AML-193 (cell line): ENCODE results near the gene PXN.
"Not testable (repeated sequence)": the region's sequence is repeated elsewhere in the genome, so short reads cannot be mapped to it uniquely, and the experiment has no call there.

Experiments used
- DNase-seq, 2 experiments: peaks; one replicate each; lab custom pipeline; 2025; lab: John Stamatoyannopoulos, UW

PXN gene

DNA sequence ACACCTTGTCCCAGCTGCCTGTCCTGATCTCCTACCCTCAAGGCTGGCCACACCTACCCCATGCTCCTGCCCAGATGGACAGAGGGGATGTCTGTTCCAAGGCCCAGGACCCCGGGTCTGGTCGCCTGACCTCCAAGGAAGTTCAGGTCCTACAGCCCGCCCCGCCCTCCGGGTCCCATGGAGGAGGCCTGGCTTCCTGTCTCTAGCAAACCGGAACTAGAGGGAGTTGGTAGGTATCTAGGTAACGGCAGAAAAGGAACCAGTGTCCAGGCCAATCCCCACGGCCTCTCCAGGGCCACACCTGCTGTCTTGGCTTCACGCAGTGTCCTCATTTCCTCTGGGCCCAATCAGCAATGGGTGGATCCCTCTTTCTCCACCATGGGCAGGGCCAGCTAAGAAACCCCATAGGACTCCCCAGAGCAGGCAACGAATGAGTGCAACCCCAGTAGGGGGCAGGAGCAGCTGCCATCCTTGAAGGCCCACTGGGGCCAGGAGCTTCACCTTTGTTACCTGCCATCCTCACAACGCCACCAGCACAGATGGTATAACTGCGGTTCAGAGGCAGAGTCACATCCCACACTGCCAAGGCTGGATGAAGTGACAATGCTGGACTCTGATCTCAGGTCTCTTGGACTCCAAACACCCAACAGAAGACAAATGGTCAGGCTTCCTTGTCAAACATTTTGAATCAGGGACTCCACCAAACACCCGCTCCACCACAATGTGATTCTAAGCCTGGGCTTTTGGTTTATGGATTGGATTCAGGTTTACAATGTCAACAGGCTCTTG, 39.5 kb downstream of the PXN start:
- DNase-seq: no peak

- DNase-seq: no peak
Measured at GRCh38 chr12:120225200-120225558, 40.4 kb downstream of the PXN start.

DNA sequence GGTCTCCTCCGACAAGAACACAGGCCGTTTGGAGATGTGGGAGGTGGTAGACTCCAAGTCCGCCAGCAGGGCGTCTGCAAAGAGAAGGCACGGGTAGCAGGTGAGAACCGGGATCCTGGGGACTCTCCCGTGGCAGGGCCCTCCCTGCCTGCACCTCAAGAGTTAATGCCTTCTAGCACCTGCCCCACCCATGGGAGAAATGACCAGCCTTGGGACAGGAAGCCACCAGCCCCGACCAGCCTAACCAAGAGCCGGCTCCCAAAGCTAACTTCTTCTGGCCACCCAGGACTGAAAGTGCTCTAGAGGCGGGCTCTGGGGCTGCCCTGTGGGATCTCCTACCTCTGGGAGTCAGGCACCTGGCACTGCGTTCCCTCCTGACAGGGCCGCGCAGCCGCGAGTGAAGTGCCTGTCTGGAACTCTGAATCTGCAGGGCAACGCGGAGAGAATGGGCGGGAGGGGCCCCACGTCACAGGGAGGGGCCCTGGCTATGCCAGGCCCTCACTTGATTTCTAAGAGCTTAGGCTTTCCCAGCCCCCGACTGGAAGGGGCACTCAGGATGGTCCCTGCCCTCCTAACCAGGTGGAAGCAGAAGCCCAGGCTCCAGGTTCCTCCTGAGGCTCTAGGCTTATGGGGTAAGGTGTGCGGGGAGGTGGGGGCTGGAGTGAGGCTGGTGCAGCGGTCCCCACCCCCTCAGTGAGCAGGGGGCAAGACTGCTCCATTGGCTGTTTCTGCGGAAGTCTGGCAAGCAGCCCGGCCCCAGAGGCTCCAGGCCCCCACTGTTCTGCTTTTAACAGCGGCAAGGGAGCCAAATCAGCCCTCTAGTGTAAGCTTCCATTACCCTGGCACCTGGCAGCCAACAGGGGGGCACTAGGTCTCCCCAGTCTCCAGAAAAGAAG, 41.0 kb downstream of the PXN start:
- no peak for DNase-seq

DNA sequence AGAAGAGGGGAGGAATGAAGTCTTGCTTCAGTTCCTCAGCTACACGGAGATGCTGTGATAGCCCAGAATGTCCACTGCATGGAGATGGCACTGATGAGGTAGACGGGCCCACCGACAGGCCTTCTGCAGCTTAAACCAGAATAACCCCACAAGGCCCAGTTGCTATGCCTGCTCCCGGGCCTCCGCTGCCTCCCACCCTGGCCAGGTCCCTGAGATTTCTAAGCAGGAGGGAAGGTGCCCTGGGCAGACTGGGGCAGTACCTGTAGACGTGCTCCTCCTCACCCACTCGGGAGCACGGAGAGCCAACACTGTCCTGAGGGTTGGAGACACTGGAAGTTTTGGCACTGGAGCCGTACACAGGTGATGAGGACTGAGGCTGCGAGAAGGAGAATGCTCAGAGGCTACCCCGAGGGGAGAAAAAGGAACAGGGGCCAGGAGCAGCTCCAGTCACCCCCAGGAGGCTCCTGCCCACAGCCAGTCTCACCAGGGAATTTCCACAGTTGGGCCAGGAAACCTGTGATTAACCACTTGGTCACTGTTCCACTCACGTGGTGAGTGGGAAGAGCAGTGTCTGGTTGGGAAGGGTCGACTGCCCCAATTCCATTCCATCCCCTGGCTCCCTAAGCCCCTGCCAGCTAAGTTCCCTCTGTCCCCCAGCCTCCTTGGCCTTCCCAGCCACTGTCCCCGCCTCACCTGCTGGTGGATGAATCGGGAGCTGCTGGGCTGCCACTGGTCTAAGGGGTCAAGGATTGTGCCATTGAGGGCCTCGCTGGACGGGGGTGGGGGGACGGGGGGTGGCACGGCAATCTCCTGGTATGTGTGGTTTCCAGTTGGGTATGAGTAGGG, 41.8 kb downstream of the PXN start:
- no peak for DNase-seq

- no peak for DNase-seq
Measured at GRCh38 chr12:120222288-120222832, 43.2 kb downstream of the PXN start.

GRCh38 chr12:120221576-120221900, 44.0 kb downstream of the PXN start:
- DNase-seq: no peak

- no peak for DNase-seq
Measured at GRCh38 chr12:120220838-120221575, 44.5 kb downstream of the PXN start.

- no peak for DNase-seq
Measured at GRCh38 chr12:120218680-120219606, 46.6 kb downstream of the PXN start.

DNA sequence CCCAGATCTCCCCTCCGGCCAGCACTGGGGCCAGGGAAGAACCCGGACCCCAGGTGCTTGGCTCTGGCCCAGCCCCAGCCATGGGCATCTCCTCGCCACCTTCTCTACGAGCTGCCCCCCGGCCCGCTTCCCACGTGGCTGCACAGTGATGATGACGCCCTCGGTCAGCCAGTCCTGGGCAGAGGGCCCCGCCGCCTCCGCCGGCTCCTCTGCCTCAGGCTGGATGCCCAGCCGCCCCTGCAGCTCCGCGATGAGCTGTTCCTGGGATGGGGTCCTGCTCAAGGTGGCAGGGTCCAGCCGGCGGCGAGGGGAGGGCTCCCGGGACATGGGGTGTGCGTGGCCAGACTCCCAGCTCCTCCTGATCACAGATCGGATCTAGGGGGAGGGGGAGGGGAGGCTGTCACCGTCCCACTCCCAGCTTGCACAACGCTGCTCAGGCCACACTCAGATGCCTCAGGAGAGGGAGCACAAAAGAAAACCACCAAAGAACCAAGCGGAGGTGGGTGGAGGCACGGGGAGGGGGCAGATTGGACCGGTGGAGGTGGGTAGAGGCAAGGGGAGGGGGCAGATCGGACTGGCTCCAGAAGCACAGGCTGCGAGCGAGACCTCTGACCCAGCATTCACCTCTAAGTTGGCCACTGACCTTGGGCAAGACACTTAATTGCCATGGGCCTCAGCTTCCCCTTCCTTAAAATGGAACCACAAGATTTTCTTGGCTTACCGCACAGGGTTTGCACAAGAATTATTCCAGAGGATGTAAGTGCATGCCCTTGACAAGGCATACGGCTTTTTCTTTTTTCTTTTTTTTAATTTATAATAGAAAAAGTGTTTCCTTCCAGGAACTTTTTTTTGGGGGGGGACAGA, 48.6 kb downstream of the PXN start:
- DNase-seq: peak in 1 of 2 experiments; percentile 18

DNA sequence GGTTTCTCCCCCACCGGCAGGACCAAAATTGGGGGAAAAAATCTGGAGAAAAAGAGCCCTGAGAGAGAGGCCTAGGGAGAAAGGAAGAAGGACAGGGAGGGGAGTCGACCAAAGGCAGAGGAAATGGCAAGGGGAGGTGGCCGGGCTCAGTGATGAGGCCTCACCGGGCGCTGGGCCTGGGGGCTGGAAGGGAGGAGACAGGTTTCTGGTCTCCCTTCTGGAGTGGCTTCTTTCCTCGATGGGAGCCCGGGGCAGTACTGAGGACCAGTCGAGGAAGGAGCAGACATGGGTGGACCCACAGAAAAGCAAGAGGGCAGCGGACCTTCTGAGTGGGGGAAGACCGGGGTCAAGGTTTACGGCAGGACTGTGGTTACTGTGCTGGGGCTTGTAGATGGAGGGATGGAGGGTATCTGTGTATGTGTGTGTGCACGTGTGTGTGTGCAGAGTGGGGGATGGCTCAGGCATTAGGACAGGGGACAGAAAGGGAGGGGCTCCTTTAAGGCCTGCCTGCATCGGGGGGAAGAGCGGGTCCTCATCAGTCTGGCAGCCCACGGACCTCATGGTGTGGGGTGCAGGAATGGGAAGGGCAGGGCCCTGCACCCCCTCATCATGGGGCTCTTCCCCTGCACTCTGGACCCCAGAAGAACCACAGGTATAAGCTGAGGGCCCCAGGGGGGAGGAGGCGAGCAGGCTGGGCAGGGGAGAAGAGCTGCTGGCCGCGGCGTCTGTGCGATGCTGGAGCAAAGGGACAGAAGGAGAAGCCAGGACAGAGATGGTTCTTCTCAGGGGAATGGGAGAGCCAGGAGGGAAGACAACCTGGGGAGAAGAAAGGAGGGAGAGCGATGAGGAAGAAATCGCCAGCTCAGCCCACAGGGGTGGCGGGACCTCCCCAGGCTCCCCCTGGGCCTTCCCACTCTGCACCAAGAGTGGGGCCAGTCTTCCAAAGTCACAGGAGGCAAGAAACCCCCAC, 49.5 kb downstream of the PXN start:
- DNase-seq: no peak

- DNase-seq: no peak
Measured at GRCh38 chr12:120215357-120215735, 50.2 kb downstream of the PXN start.

GRCh38 chr12:120214626-120215356, 50.7 kb downstream of the PXN start:
- DNase-seq: no peak

GRCh38 chr12:120213758-120214157, 51.8 kb downstream of the PXN start:
- no peak for DNase-seq

DNA sequence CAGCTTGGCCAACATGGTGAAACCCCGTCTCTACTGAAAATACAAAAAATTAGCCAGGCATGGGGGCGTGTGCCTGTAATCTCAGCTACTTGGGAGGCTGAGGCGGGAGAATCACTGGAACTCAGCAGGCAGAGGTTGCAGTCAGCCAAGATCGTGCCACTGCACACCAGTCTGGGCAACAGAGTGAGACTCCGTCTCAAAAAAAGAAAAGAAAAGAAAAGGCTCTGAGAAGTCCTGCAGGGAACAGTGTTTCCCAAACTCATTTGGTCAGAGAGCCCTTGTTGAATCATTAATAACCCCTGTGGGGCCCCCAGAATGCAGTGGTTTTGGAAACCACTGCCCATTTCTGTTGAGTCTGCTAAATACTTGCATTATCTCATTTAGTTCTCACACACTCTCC, 52.3 kb downstream of the PXN start:
- DNase-seq: not testable (repeated sequence)

GRCh38 chr12:120212301-120212700, 53.2 kb downstream of the PXN start:
- DNase-seq: no peak

DNA sequence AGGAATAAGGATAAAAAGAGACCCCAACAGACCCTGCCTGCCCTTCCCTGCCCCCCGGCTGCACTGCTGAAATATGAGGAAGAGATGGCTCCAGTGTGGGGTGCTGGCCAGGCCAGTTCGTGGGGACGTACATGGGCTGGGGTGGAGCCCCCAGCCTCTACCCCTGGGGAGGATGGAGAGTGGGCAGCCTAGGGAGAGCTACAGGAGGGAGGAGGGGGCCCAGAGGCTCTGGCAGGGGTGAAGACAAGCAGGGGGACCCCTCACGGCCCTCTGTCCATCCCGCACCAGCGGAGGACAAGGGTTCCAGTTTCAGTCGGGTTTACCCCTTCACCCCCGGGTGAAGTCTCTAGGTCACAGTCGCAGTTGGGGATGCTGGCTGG, 53.6 kb downstream of the PXN start:
- DNase-seq: no peak

DNA sequence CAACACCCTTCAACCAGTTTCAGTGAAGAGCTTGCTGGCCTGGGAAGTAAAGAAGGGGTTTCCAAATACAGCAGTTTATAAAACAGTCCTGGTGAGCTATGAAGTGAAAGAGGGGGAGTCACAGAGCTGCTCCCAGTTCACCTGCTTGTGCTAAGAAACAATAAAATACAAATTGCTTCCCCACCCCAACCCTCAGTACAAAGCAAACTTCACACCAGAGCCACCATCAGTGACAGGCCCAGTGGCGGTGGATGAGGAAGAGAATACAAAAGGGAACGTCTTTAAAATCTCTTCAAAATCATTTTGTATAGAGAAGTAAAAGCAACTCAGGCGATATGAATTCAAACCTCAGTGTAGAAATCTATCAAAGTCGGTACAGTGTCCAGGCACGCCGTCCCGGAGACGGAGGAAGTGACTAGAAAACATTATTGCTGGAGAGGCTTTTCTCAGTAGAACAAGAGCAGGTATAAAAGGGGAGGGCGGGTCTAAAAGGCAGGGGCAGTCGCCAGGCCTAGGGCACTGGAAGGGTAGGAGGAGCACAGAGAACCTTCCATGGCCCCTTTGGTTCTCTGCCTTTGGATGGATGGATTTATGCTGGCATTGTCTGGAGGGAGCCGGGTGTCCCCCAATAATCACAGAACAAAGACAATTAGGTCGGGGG, 54.2 kb downstream of the PXN start:
- DNase-seq: no peak
